ENCODE data around the gene ATF2. TPM values are rescaled to one million over a fixed set of nuclear protein-coding genes. Genes with fewer than 3 reads are reported as not detected.
A peak's percentile ranks its signal among the peaks of the same experiment; 100 is the strongest.

ATF2 gene
- total RNA-seq, 6 donors from 2014 or later: 16.6 to 63.4 (median 35.6) TPM

- TF ChIP-seq POLR2A (IDR thresholded peaks at IDR 0.05): no peak
- TF ChIP-seq CTCF (IDR thresholded peaks at IDR 0.05): no peak
- TF ChIP-seq POLR2AphosphoS5 (IDR thresholded peaks at IDR 0.05): no peak
- no peak for TF ChIP-seq EP300 (IDR thresholded peaks at IDR 0.05)
- no peaks in the 10 kb centered on the region for H3K9me3 ChIP-seq
- peaks cover 0 to 3% (median 0%) of the 10 kb centered on the region in 4 donors for H3K36me3 ChIP-seq
- DNase-seq (peak in 1 of 2 donors; percentile 32), ATAC-seq (ENCODE audit: low FRiP score in 2 of 2) (no peak)
- no peaks in the 10 kb centered on the region for H3K4me1 ChIP-seq
- no peak overlapping the region for H3K4me3 ChIP-seq
- H3K27ac ChIP-seq: no peak overlapping the region
- H3K27me3 ChIP-seq: no peaks in the 10 kb centered on the region
- 72 to 82% methylated on average over 2 of the region's 2 CpGs for WGBS, 2 donors
Observed at GRCh38 chr2:175143678-175144077, 24.3 kb downstream of the ATF2 start.

GRCh38 chr2:175143191-175143590 lies 24.8 kb downstream of the ATF2 start:
- H3K36me3 ChIP-seq: peaks cover 0 to 3% (median 0%) of the 10 kb centered on the region in 4 donors
- WGBS, 2 donors: 95 to 98% methylated on average over 1 of the region's 1 CpG
- ATAC-seq (ENCODE audit: low FRiP score in 2 of 2): no peak
- no peaks in the 10 kb centered on the region for H3K4me1 ChIP-seq
- DNase-seq: no peak
- no peaks in the 10 kb centered on the region for H3K9me3 ChIP-seq
- TF ChIP-seq POLR2AphosphoS5 (IDR thresholded peaks at IDR 0.05): no peak
- TF ChIP-seq POLR2A (IDR thresholded peaks at IDR 0.05): no peak
- no peak for TF ChIP-seq CTCF (IDR thresholded peaks at IDR 0.05)
- no peak for TF ChIP-seq EP300 (IDR thresholded peaks at IDR 0.05)
- H3K27me3 ChIP-seq: no peaks in the 10 kb centered on the region
- H3K27ac ChIP-seq: no peak overlapping the region
- H3K4me3 ChIP-seq: no peak overlapping the region

- Histone ChIP-seq H3K27ac (no peak overlapping the region), H3K4me3 (no peak overlapping the region), H3K9me3 (no peaks in the 10 kb centered on the region), H3K36me3 (peaks cover 0 to 12% (median 0%) of the 10 kb centered on the region in 4 donors), H3K4me1 (no peaks in the 10 kb centered on the region), H3K27me3 (no peaks in the 10 kb centered on the region)
- DNase-seq (no peak), ATAC-seq (ENCODE audit: low FRiP score in 2 of 2) (no peak)
- TF ChIP-seq EP300 (IDR thresholded peaks at IDR 0.05) (no peak), POLR2AphosphoS5 (IDR thresholded peaks at IDR 0.05) (no peak), POLR2A (IDR thresholded peaks at IDR 0.05) (no peak), CTCF (IDR thresholded peaks at IDR 0.05) (no peak)
- WGBS, 2 donors: 69 to 77% methylated on average over 2 of the region's 2 CpGs
Observed at GRCh38 chr2:175140332-175140731, 27.7 kb downstream of the ATF2 start.

- Histone ChIP-seq H3K27me3 (no peaks in the 10 kb centered on the region), H3K4me3 (no peak overlapping the region), H3K9me3 (no peaks in the 10 kb centered on the region), H3K27ac (no peak overlapping the region), H3K36me3 (peaks cover 0 to 27% (median 0%) of the 10 kb centered on the region in 4 donors), H3K4me1 (no peaks in the 10 kb centered on the region)
- no peak for ATAC-seq (ENCODE audit: low FRiP score in 2 of 2)
- DNase-seq: no peak
- WGBS, 2 donors: 92 to 93% methylated on average over 2 of the region's 2 CpGs
- no peak for TF ChIP-seq POLR2AphosphoS5 (IDR thresholded peaks at IDR 0.05)
- TF ChIP-seq EP300 (IDR thresholded peaks at IDR 0.05): no peak
- no peak for TF ChIP-seq CTCF (IDR thresholded peaks at IDR 0.05)
- no peak for TF ChIP-seq POLR2A (IDR thresholded peaks at IDR 0.05)
Observed at GRCh38 chr2:175137793-175138192, 30.2 kb downstream of the ATF2 start.

Data from upper lobe of left lung (tissue), 6 donors.